ENCODE results near the gene PIK3C2B.
"Not testable (repeated sequence)": the region's sequence is repeated elsewhere in the genome, so short reads cannot be mapped to it uniquely, and the experiment has no call there.

Gene PIK3C2B

GRCh38 chr1:204506201-204506968 lies 11.8 kb upstream of the PIK3C2B start:
- DNase-seq (ENCODE audit: low spot score): peak; percentile 41

GRCh38 chr1:204505674-204506200 lies 11.1 kb upstream of the PIK3C2B start:
- no peak for DNase-seq (ENCODE audit: low spot score)

- no peak for DNase-seq (ENCODE audit: low spot score)
Observed at GRCh38 chr1:204503913-204504519, 9.4 kb upstream of the PIK3C2B start.

GRCh38 chr1:204503122-204503912 lies 8.7 kb upstream of the PIK3C2B start:
- DNase-seq (ENCODE audit: low spot score): no peak

GRCh38 chr1:204502241-204502640 lies 7.6 kb upstream of the PIK3C2B start:
- DNase-seq (ENCODE audit: low spot score): no peak

- DNase-seq (ENCODE audit: low spot score): no peak
Observed at GRCh38 chr1:204499511-204500468, 5.2 kb upstream of the PIK3C2B start.

GRCh38 chr1:204498981-204499380 lies 4.4 kb upstream of the PIK3C2B start:
- no peak for DNase-seq (ENCODE audit: low spot score)

GRCh38 chr1:204495777-204496176 lies 1.2 kb upstream of the PIK3C2B start:
- DNase-seq (ENCODE audit: low spot score): no peak

GRCh38 chr1:204495078-204495753 lies 611 bp upstream of the PIK3C2B start:
- DNase-seq (ENCODE audit: low spot score): no peak

GRCh38 chr1:204493984-204494280 lies 673 bp downstream of the PIK3C2B start:
- peak; percentile 68 for DNase-seq (ENCODE audit: low spot score)

GRCh38 chr1:204493145-204493983 lies 1.2 kb downstream of the PIK3C2B start:
- DNase-seq (ENCODE audit: low spot score): peak; percentile 74

GRCh38 chr1:204491655-204492054 lies 3.0 kb downstream of the PIK3C2B start:
- DNase-seq (ENCODE audit: low spot score): no peak

GRCh38 chr1:204487256-204487615 lies 7.4 kb downstream of the PIK3C2B start:
- DNase-seq (ENCODE audit: low spot score): no peak

- not testable (repeated sequence) for DNase-seq (ENCODE audit: low spot score)
Observed at GRCh38 chr1:204486513-204487255, 7.9 kb downstream of the PIK3C2B start.

- DNase-seq (ENCODE audit: low spot score): no peak
Observed at GRCh38 chr1:204483791-204484190, 10.8 kb downstream of the PIK3C2B start.

- no peak for DNase-seq (ENCODE audit: low spot score)
Observed at GRCh38 chr1:204480515-204480914, 14.1 kb downstream of the PIK3C2B start.

- no peak for DNase-seq (ENCODE audit: low spot score)
Observed at GRCh38 chr1:204479387-204480136, 15.0 kb downstream of the PIK3C2B start.

- DNase-seq (ENCODE audit: low spot score): no peak
Observed at GRCh38 chr1:204478921-204479320, 15.7 kb downstream of the PIK3C2B start.
